Uterus (tissue), 4 donors: Measurements from ENCODE around the gene ARHGEF2. TPM values are rescaled to one million over a fixed set of nuclear protein-coding genes. Genes with fewer than 3 reads are reported as not detected.
"Not testable (repeated sequence)": the region's sequence is repeated elsewhere in the genome, so short reads cannot be mapped to it uniquely, and the experiment has no call there.

ENCODE experiments used
- DNase-seq, 2 donors: peaks; one replicate each; pipeline ENCODE4 v3.0.0-alpha.2; 2019 to 2020
- H3K27ac ChIP-seq, 2 donors: fragments of 200-600 bp; sonication (generic); 1 replicate in 1 of 2; 2 replicates in 1 of 2; pipeline ENCODE4 v1.5.1; 2016 to 2018
- H3K27me3 ChIP-seq, 2 donors: fragments of 200-600 bp; sonication (generic); one replicate each; pipeline ENCODE4 v1.5.1; 2018 to 2019; ENCODE audit warnings: control low read depth in 1 of 2
- H3K36me3 ChIP-seq, 2 donors: fragments of 200-600 bp; sonication (generic); one replicate each; pipeline ENCODE4 v1.5.1; 2019; ENCODE audit warnings: control low read depth in 1 of 2
- H3K4me1 ChIP-seq, 2 donors: fragments of 200-600 bp; sonication (generic); one replicate each; pipeline ENCODE4 v1.5.1; 2018 to 2019; ENCODE audit warnings: control low read depth in 1 of 2
- H3K4me3 ChIP-seq, 2 donors: fragments of 200-600 bp; sonication (generic); 1 replicate in 1 of 2; 2 replicates in 1 of 2; pipeline ENCODE4 v1.5.1; 2018 to 2019; ENCODE audit warnings: mild to moderate bottlenecking in 1 of 2
- H3K9me3 ChIP-seq, 2 donors: fragments of 200-600 bp; sonication (generic); one replicate each; pipeline ENCODE4 v1.5.1; 2019; ENCODE audit warnings: control low read depth in 1 of 2
- POLR2A ChIP-seq, 2 donors: fragments of 450-650 bp; IDR thresholded peaks; one replicate each; pipeline ENCODE4 v1.6.1; 2016; ENCODE audit warnings: antibody characterized with exemption in 2 of 2, mild to moderate bottlenecking in 1 of 2, moderate library complexity in 1 of 2
- intact Hi-C: fragments of 100-400 bp; cut with DNase I; formaldehyde crosslinking; loops from one replicate; pipeline ENCODE4 v1.15.1; 2023; ENCODE audit warnings: low total_unique reads
- total RNA-seq, 4 donors: library from RNA; depleted of rRNA in 3 of 4; stranded (reverse); fragments of >200 nt in 3 of 4; gene quantifications; one replicate each; pipeline versions ENCODE4 v1.1.0 to v1.2.4, GENCODE V29; 2014 to 2023
- TF ChIP-seq, protein P1 (sequence below), 4 experiments: fragments of 200-600 bp in 2 of 4; fragments of 450-650 bp in 2 of 4; sonication (generic) in 2 of 4; IDR thresholded peaks; one replicate each; pipeline ENCODE4 v1.5.1; 2016 to 2019; ENCODE audit warnings: antibody characterized with exemption in 4 of 4, mild to moderate bottlenecking in 2 of 4, moderate library complexity in 1 of 4
- donor health status: DM: yes; HTN: yes; CAD: no.

The ARHGEF2 gene
- total RNA-seq, 4 donors from 2014 or later: 59.4 to 178 (median 72.8) TPM

- intact Hi-C loops: no loop called here
- TF ChIP-seq POLR2A (IDR thresholded peaks at IDR 0.05): no peak
- TF ChIP-seq, protein P1, sequence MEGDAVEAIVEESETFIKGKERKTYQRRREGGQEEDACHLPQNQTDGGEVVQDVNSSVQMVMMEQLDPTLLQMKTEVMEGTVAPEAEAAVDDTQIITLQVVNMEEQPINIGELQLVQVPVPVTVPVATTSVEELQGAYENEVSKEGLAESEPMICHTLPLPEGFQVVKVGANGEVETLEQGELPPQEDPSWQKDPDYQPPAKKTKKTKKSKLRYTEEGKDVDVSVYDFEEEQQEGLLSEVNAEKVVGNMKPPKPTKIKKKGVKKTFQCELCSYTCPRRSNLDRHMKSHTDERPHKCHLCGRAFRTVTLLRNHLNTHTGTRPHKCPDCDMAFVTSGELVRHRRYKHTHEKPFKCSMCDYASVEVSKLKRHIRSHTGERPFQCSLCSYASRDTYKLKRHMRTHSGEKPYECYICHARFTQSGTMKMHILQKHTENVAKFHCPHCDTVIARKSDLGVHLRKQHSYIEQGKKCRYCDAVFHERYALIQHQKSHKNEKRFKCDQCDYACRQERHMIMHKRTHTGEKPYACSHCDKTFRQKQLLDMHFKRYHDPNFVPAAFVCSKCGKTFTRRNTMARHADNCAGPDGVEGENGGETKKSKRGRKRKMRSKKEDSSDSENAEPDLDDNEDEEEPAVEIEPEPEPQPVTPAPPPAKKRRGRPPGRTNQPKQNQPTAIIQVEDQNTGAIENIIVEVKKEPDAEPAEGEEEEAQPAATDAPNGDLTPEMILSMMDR (IDR thresholded peaks at IDR 0.05): no peak
- Histone ChIP-seq H3K4me1 (no peaks in the 10 kb centered on the region), H3K27me3 (no peaks in the 10 kb centered on the region), H3K27ac (no peak overlapping the region), H3K36me3 (no peaks in the 10 kb centered on the region), H3K9me3 (no peaks in the 10 kb centered on the region), H3K4me3 (no peak overlapping the region)
- no peak for DNase-seq
Measured at GRCh38 chr1:155993595-155993994, 15.2 kb upstream of the ARHGEF2 start.

- no peaks in the 10 kb centered on the region for H3K36me3 ChIP-seq
- DNase-seq: no peak
- H3K9me3 ChIP-seq: no peaks in the 10 kb centered on the region
- H3K4me3 ChIP-seq: no peak overlapping the region
- TF ChIP-seq, protein P1 (IDR thresholded peaks at IDR 0.05): no peak
- no peak for TF ChIP-seq POLR2A (IDR thresholded peaks at IDR 0.05)
- intact Hi-C loops: no loop called here
- no peak overlapping the region for H3K27ac ChIP-seq
- H3K27me3 ChIP-seq: no peaks in the 10 kb centered on the region
- H3K4me1 ChIP-seq: no peaks in the 10 kb centered on the region
Measured at GRCh38 chr1:155990005-155990739, 11.8 kb upstream of the ARHGEF2 start.

- TF ChIP-seq POLR2A (IDR thresholded peaks at IDR 0.05): peak in 1 of 2 donors; percentile 30
- TF ChIP-seq, protein P1 (IDR thresholded peaks at IDR 0.05): peak; percentile 98 to 100 (median 98)
- H3K27ac ChIP-seq: peak overlapping the region; percentile 51 to 76
- peak overlapping the region; percentile 29 to 35 for H3K4me3 ChIP-seq
- peak; percentile 75 to 79 for DNase-seq
- no peaks in the 10 kb centered on the region for H3K36me3 ChIP-seq
- no peaks in the 10 kb centered on the region for H3K27me3 ChIP-seq
- no peaks in the 10 kb centered on the region for H3K4me1 ChIP-seq
- intact Hi-C loops: loop anchor here (5.0 kb wide), 1 partner anchor 52 kb away; no protein-coding TSS in a partner anchor
- no peaks in the 10 kb centered on the region for H3K9me3 ChIP-seq
Measured at GRCh38 chr1:155989242-155990004, 11.1 kb upstream of the ARHGEF2 start.

DNA sequence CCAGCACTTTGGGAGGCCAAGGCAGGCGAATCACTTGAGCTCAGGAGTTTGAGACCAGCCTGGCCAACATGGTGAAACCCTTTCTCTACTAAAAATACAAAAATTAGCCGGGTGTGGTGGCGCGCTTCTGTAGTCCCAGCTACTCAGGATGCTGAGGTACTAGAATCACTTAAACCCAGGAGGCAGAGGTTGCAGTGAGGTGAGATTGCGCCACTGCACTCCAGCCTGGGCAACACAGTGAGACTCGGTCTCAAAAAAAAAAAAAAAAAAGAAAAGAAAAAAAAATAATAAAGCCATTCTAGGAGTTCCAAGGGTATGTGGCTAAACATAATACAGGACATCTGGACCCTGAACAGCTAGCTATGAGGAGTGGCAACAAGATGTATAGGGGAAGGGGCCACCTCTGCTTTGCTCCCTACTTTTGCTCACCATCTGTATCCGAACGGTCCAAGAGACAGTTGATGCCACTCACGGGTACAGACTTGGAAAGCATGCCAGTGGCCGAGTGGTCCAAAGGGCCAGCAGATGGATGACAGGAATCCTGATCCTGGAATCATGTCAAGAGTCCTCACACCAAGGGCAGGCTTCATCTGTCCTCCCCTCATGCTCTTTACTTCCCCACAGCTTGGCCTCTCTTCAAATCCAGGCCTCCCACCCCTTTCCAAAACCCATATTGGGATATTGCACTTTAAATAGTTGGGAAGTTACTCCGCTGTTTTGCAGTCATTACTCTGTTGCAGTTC is 6.7 kb upstream of the ARHGEF2 start:
- DNase-seq, H3K36me3 ChIP-seq, H3K27me3 ChIP-seq, H3K9me3 ChIP-seq, H3K4me3 ChIP-seq: not testable (repeated sequence)
- intact Hi-C loops: loop anchor here (5.0 kb wide), 1 partner anchor 48 kb away; no protein-coding TSS in a partner anchor
- H3K27ac ChIP-seq: peak overlapping the region; percentile 8 to 95
- peaks cover 5 to 14% of the 10 kb centered on the region in 2 donors for H3K4me1 ChIP-seq

- Histone ChIP-seq H3K27me3 (no peaks in the 10 kb centered on the region), H3K4me1 (peaks cover 5 to 19% of the 10 kb centered on the region in 2 donors), H3K27ac (peak overlapping the region; percentile 95 to 99), H3K9me3 (no peaks in the 10 kb centered on the region), H3K4me3 (no peak overlapping the region), H3K36me3 (no peaks in the 10 kb centered on the region)
- intact Hi-C loops: no loop called here
- no peak for TF ChIP-seq POLR2A (IDR thresholded peaks at IDR 0.05)
- TF ChIP-seq, protein P1 (IDR thresholded peaks at IDR 0.05): no peak
- no peak for DNase-seq
Measured at GRCh38 chr1:155984341-155984740, 6.0 kb upstream of the ARHGEF2 start.
